K562 (cell line): ENCODE data around the gene TRDMT1. TPM values are rescaled to one million over a fixed set of nuclear protein-coding genes. Genes with fewer than 3 reads are reported as not detected.

Source experiments
- BHLHE40 ChIP-seq: IDR thresholded peaks from 2 replicates; pipeline ENCODE4 v1.6.1; 2011; ENCODE audit warnings: low read length, improper control_type of control experiment
- CCAR2 ChIP-seq: fragments of 200-400 bp; formaldehyde crosslinking; IDR thresholded peaks from 2 replicates; pipeline ENCODE4 v1.6.1; 2017; ENCODE audit warnings: mild to moderate bottlenecking, low read depth, low read length
- DNMT1 ChIP-seq: fragments of 450-650 bp; IDR thresholded peaks from 2 replicates; pipeline ENCODE4 v1.6.1; 2016; ENCODE audit warnings: antibody characterized with exemption, mild to moderate bottlenecking
- ETV6 ChIP-seq, 3 experiments: fragments of 150-350 bp in 1 of 3; sonication (generic) in 1 of 3; formaldehyde crosslinking in 1 of 3; IDR thresholded peaks; 2 replicates each; pipeline versions ENCODE4 v1.6.1 to v1.8.0; 2014 to 2022; ENCODE audit warnings: borderline replicate concordance in 2 of 3, low read depth in 2 of 3, antibody characterized with exemption in 1 of 3, low read length in 1 of 3, mild to moderate bottlenecking in 1 of 3, missing genetic modification reagents in 1 of 3
- FIP1L1 ChIP-seq: fragments of 200-400 bp; formaldehyde crosslinking; IDR thresholded peaks from 2 replicates; pipeline ENCODE4 v1.6.1; 2018; ENCODE audit warnings: mild to moderate bottlenecking, low read depth, low read length; ENCODE audit not compliant: poor library complexity, severe bottlenecking
- FOXK1 ChIP-seq: sonication (generic); formaldehyde crosslinking; IDR thresholded peaks from 2 replicates; pipeline ENCODE4 v1.8.0; 2022; ENCODE audit warnings: missing genetic modification reagents, mild to moderate bottlenecking, borderline replicate concordance
- HNRNPL ChIP-seq: fragments of 200-400 bp; formaldehyde crosslinking; IDR thresholded peaks from 2 replicates; pipeline ENCODE4 v1.6.1; 2017; ENCODE audit warnings: low read depth, mild to moderate bottlenecking, low read length
- KAT7 ChIP-seq: sonication (generic); formaldehyde crosslinking; IDR thresholded peaks from 2 replicates; pipeline ENCODE4 v1.8.0; 2022; ENCODE audit warnings: missing genetic modification reagents, mild to moderate bottlenecking, borderline replicate concordance
- NBN ChIP-seq: fragments of 450-650 bp; IDR thresholded peaks from 2 replicates; pipeline ENCODE4 v1.6.1; 2016; ENCODE audit warnings: low read depth, mild to moderate bottlenecking
- NCOA1 ChIP-seq: fragments of 450-650 bp; IDR thresholded peaks from 2 replicates; pipeline ENCODE4 v1.6.1; 2016; ENCODE audit warnings: low read depth
- NEUROD1 ChIP-seq: fragments of 150-350 bp; IDR thresholded peaks from 2 replicates; pipeline ENCODE4 v1.6.1; 2014; ENCODE audit warnings: borderline replicate concordance, low read length, low read depth; ENCODE audit not compliant: partially characterized antibody
- NFRKB ChIP-seq: fragments of 450-650 bp; IDR thresholded peaks from 2 replicates; pipeline ENCODE4 v1.6.1; 2016; ENCODE audit warnings: low read depth
- PHB ChIP-seq: fragments of 250-450 bp; sonication (Bioruptor Pico); IDR thresholded peaks from 2 replicates; pipeline ENCODE4 v1.5.0; 2021
- POLR2AphosphoS5 ChIP-seq: IDR thresholded peaks from 2 replicates; pipeline ENCODE4 v1.6.1; 2011; ENCODE audit warnings: mild to moderate bottlenecking, low read depth, low read length, moderate library complexity; ENCODE audit not compliant: control insufficient read depth, insufficient read depth
- SMARCA5 ChIP-seq: fragments of 450-650 bp; IDR thresholded peaks from 2 replicates; pipeline ENCODE4 v1.6.1; 2016
- SNRNP70 ChIP-seq: fragments of 200-400 bp; formaldehyde crosslinking; optimal IDR thresholded peaks from 2 replicates; pipeline ENCODE3; 2017; ENCODE audit warnings: low read depth, low read length
- SPI1 ChIP-seq: IDR thresholded peaks from 2 replicates; pipeline ENCODE4 v1.6.1; 2011; ENCODE audit warnings: low read depth, low read length, control low read depth, borderline replicate concordance
- TAL1 ChIP-seq: fragments of 450-650 bp; IDR thresholded peaks from 2 replicates; pipeline ENCODE4 v1.6.1; 2016; ENCODE audit warnings: mild to moderate bottlenecking
- ZNF263 ChIP-seq: sonication (generic); formaldehyde crosslinking; IDR thresholded peaks from 2 replicates; pipeline ENCODE4 v1.8.0; 2022; ENCODE audit warnings: mild to moderate bottlenecking, missing genetic modification reagents, borderline replicate concordance
- ZNF282 ChIP-seq: sonication (generic); formaldehyde crosslinking; IDR thresholded peaks from 2 replicates; pipeline ENCODE4 v1.8.1; 2023; ENCODE audit warnings: missing genetic modification reagents
- ZNF668 ChIP-seq: fragments of 250-450 bp; sonication (Bioruptor Pico); IDR thresholded peaks from 2 replicates; pipeline ENCODE4 v1.8.0; 2022; ENCODE audit warnings: mild to moderate bottlenecking, inconsistent platforms
- ZSCAN29 ChIP-seq: fragments of 450-650 bp; IDR thresholded peaks from 2 replicates; pipeline ENCODE4 v1.6.1; 2017
- polyA plus RNA-seq, 8 experiments: library from polyadenylated mRNA; depleted of rRNA in 4 of 8; stranded (reverse) in 5 of 8; unstranded in 3 of 8; fragments of >200 nt; fragmentation: Nextera tagmentation in 2 of 8; fragmentation: Illumina TruSeq in 1 of 8; extraction: Ambion mirVana in 2 of 8; extraction: Trizol in 1 of 8; gene quantifications; 2 replicates each; pipeline versions ENCODE4 v1.2.1 to v1.2.3, GENCODE V29; 2011 to 2014; ENCODE audit warnings: inconsistent platforms in 1 of 8, missing spikeins in 1 of 8
- total RNA-seq, 7 experiments: library from RNA; depleted of rRNA in 6 of 7; stranded (reverse); fragments of >200 nt in 6 of 7; fragmentation: Illumina TruSeq in 2 of 7; extraction: Trizol in 2 of 7; gene quantifications; 2 replicates each; pipeline versions ENCODE4 v1.2.1 to v1.2.3, GENCODE V29; 2011 to 2021; ENCODE audit warnings: low replicate concordance in 1 of 7
- TF ChIP-seq, protein P1 (sequence below), 2 experiments: IDR thresholded peaks; 2 replicates each; pipeline ENCODE4 v1.6.1; 2012; ENCODE audit warnings: improper control_type of control experiment in 2 of 2, low read depth in 2 of 2, low read length in 2 of 2, borderline replicate concordance in 1 of 2
- TF ChIP-seq, protein P2 (sequence below): fragments of 450-650 bp; IDR thresholded peaks from 2 replicates; pipeline ENCODE4 v1.6.1; 2017; ENCODE audit warnings: antibody characterized with exemption, mild to moderate bottlenecking

TRDMT1 gene
- total and polyA plus RNA-seq, 9 of the 15 experiments (the other 6 are each of a cell fraction or from before 2014, with no cell fraction given), result 5.4 to 12.6 (median 9.3) TPM

DNA sequence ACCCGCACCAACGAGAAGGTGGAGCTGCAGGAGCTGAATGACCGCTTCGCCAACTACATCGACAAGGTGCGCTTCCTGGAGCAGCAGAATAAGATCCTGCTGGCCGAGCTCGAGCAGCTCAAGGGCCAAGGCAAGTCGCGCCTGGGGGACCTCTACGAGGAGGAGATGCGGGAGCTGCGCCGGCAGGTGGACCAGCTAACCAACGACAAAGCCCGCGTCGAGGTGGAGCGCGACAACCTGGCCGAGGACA lies 28.2 kb upstream of the TRDMT1 start (continued):
- TF ChIP-seq PHB (CRISPR knock-in tag) (no peak), FOXK1 (no peak), FIP1L1 (peak; percentile 75), NEUROD1 (no peak), ZNF263 (CRISPR knock-in tag) (0 out of 2 replicates have a peak, but pooled peaks have one; percentile 35), NFRKB (0 out of 2 replicates have a peak, but pooled peaks have one; percentile 25), NCOA1 (no peak; the same call in 1 of the 2 replicates), DNMT1 (no peak), ZSCAN29 (no peak), NBN (peak; percentile 20; the same call in 1 of the 2 replicates), HNRNPL (peak; percentile 26; the same call in 1 of the 2 replicates), SPI1 (no peak), SNRNP70 (no peak), ETV6 (IDR thresholded peaks at IDR 0.05; ENCODE audit: borderline replicate concordance in 1 of 2, low read depth in 2 of 2, low read length in 1 of 2) (no peak), ETV6 (CRISPR knock-in tag; IDR thresholded peaks at IDR 0.05; ENCODE audit: borderline replicate concordance) (0 out of 2 replicates have a peak, but pooled peaks have one; percentile 3), CCAR2 (no peak), SMARCA5 (no peak), ZNF282 (CRISPR knock-in tag) (no peak), ZNF668 (CRISPR knock-in tag) (no peak), BHLHE40 (no peak), POLR2AphosphoS5 (no peak), KAT7 (CRISPR knock-in tag) (peak; percentile 92; the same call in 1 of the 2 replicates), TAL1 (no peak)
- TF ChIP-seq, protein P1, sequence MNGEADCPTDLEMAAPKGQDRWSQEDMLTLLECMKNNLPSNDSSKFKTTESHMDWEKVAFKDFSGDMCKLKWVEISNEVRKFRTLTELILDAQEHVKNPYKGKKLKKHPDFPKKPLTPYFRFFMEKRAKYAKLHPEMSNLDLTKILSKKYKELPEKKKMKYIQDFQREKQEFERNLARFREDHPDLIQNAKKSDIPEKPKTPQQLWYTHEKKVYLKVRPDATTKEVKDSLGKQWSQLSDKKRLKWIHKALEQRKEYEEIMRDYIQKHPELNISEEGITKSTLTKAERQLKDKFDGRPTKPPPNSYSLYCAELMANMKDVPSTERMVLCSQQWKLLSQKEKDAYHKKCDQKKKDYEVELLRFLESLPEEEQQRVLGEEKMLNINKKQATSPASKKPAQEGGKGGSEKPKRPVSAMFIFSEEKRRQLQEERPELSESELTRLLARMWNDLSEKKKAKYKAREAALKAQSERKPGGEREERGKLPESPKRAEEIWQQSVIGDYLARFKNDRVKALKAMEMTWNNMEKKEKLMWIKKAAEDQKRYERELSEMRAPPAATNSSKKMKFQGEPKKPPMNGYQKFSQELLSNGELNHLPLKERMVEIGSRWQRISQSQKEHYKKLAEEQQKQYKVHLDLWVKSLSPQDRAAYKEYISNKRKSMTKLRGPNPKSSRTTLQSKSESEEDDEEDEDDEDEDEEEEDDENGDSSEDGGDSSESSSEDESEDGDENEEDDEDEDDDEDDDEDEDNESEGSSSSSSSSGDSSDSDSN (IDR thresholded peaks at IDR 0.05; ENCODE audit: borderline replicate concordance in 1 of 2, low read depth in 2 of 2, low read length in 2 of 2), result peak in 1 of 2 experiments; percentile 11; a peak in 1 of 4 replicates
- TF ChIP-seq, protein P2, sequence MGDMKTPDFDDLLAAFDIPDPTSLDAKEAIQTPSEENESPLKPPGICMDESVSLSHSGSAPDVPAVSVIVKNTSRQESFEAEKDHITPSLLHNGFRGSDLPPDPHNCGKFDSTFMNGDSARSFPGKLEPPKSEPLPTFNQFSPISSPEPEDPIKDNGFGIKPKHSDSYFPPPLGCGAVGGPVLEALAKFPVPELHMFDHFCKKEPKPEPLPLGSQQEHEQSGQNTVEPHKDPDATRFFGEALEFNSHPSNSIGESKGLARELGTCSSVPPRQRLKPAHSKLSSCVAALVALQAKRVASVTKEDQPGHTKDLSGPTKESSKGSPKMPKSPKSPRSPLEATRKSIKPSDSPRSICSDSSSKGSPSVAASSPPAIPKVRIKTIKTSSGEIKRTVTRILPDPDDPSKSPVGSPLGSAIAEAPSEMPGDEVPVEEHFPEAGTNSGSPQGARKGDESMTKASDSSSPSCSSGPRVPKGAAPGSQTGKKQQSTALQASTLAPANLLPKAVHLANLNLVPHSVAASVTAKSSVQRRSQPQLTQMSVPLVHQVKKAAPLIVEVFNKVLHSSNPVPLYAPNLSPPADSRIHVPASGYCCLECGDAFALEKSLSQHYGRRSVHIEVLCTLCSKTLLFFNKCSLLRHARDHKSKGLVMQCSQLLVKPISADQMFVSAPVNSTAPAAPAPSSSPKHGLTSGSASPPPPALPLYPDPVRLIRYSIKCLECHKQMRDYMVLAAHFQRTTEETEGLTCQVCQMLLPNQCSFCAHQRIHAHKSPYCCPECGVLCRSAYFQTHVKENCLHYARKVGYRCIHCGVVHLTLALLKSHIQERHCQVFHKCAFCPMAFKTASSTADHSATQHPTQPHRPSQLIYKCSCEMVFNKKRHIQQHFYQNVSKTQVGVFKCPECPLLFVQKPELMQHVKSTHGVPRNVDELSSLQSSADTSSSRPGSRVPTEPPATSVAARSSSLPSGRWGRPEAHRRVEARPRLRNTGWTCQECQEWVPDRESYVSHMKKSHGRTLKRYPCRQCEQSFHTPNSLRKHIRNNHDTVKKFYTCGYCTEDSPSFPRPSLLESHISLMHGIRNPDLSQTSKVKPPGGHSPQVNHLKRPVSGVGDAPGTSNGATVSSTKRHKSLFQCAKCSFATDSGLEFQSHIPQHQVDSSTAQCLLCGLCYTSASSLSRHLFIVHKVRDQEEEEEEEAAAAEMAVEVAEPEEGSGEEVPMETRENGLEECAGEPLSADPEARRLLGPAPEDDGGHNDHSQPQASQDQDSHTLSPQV, result 0 out of 2 replicates have a peak, but pooled peaks have one; percentile 4
